Urinary bladder (tissue), 4 donors: ENCODE measurements around the gene MED13L. TPM values are rescaled to one million over a fixed set of nuclear protein-coding genes. Genes with fewer than 3 reads are reported as not detected.
"Not testable (repeated sequence)": the region's sequence is repeated elsewhere in the genome, so short reads cannot be mapped to it uniquely, and the experiment has no call there.

ENCODE experiments used
- DNase-seq: peaks from one replicate; pipeline ENCODE4 v3.0.0-alpha.2; 2015; ENCODE audit errors: extremely low spot score
- H3K27ac ChIP-seq: one replicate; pipeline ENCODE4 v1.5.1; 2013; ENCODE audit warnings: low read depth, mild to moderate bottlenecking, moderate library complexity
- H3K36me3 ChIP-seq: one replicate; pipeline ENCODE4 v1.6.1; 2013; ENCODE audit warnings: mild to moderate bottlenecking, moderate library complexity; ENCODE audit not compliant: insufficient read depth
- H3K4me1 ChIP-seq: one replicate; pipeline ENCODE4 v1.6.1; 2013; ENCODE audit warnings: mild to moderate bottlenecking, moderate library complexity; ENCODE audit not compliant: insufficient read depth
- H3K4me3 ChIP-seq: one replicate; pipeline ENCODE4 v1.5.1; 2013; ENCODE audit warnings: low read depth, low read length
- WGBS: extraction: QIAGEN DNeasy Blood & Tissue Kit; methylation state at CpG from one replicate; pipeline ENCODE4 v1.1.7; 2013; 5-methylcytosine and 5-hydroxymethylcytosine counted together
- polyA plus RNA-seq: library from polyadenylated mRNA; stranded (reverse); fragments of 200-250 nt; gene quantifications from one replicate; pipeline ENCODE4 v1.2.3, GENCODE V29; 2013
- total RNA-seq: library from RNA; depleted of rRNA; stranded (reverse); fragments of >200 nt; gene quantifications from one replicate; pipeline ENCODE4 v1.2.3, GENCODE V29; 2014
- donor health status: healthy with polysubstance abuse.
- donor health status: healthy.

MED13L gene
- total and polyA plus RNA-seq, 2 donors: 41.4 to 273 TPM

DNA sequence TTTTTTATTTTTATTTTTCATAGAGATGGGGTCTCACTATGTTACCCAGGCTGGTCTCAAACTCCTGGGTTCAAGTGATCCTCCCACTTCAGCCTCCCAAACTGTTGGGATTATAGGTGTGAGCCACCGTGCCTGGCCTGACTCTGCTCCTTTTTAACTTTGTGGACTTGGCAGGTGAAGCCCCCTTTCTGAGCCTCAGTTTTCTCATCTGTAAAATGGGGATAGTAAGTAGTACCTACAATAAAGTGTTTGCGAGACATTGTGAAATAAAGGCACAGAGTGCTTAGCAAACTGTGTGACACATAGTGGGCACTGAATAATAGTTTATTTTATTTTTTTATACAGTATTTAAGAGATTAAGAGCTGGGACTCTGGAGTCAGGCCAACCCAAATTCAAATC lies 21.1 kb upstream of the MED13L start:
- no peaks in the 10 kb centered on the region for H3K36me3 ChIP-seq
- H3K27ac ChIP-seq: no peak overlapping the region
- H3K4me1 ChIP-seq: no peaks in the 10 kb centered on the region
- WGBS: 97% methylated on average over 2 of the region's 2 CpGs
- DNase-seq: no peak
- H3K4me3 ChIP-seq: no peak overlapping the region

GRCh38 chr12:116297224-116297834 lies 19.8 kb upstream of the MED13L start:
- DNase-seq: no peak
- Histone ChIP-seq H3K27ac (no peak overlapping the region), H3K4me3 (no peak overlapping the region), H3K36me3 (no peaks in the 10 kb centered on the region), H3K4me1 (no peaks in the 10 kb centered on the region)
- WGBS: 93% methylated on average over 3 of the region's 3 CpGs

GRCh38 chr12:116295327-116296263 lies 18.1 kb upstream of the MED13L start:
- DNase-seq: no peak
- H3K4me3 ChIP-seq: no peak overlapping the region
- no peaks in the 10 kb centered on the region for H3K36me3 ChIP-seq
- H3K4me1 ChIP-seq: no peaks in the 10 kb centered on the region
- no peak overlapping the region for H3K27ac ChIP-seq
- WGBS: 90% methylated on average over 4 of the region's 4 CpGs

- Histone ChIP-seq H3K36me3 (no peaks in the 10 kb centered on the region), H3K4me3 (no peak overlapping the region), H3K27ac (no peak overlapping the region), H3K4me1 (no peaks in the 10 kb centered on the region)
- no peak for DNase-seq
- WGBS: 89% methylated on average over 4 of the region's 4 CpGs
Observed at GRCh38 chr12:116294454-116295165, 17.1 kb upstream of the MED13L start.

- Histone ChIP-seq H3K27ac (no peak overlapping the region), H3K36me3 (no peaks in the 10 kb centered on the region), H3K4me3 (no peak overlapping the region), H3K4me1 (no peaks in the 10 kb centered on the region)
- DNase-seq: no peak
- WGBS: 58% methylated on average over 4 of the region's 4 CpGs
Observed at GRCh38 chr12:116293687-116294453, 16.4 kb upstream of the MED13L start.

DNA sequence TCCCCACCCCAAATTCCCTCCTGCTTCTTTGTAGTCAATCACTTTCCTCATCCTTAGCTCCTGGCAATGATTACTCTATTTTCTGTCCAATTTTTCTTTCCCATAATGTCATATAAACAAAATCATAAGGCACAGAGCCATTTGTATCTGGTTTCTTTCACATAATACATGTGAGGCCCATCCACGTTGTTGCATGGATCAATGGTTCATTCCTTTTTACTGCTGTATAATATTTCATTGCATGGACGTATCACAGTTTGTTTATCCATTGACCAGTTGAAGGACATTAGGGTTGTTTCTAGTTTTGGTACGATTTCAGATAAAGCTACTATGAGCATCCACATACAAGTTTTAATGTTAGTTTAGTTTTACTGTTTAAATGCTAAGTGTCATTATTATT lies 13.7 kb upstream of the MED13L start:
- 73% methylated on average over 3 of the region's 3 CpGs for WGBS
- no peak overlapping the region for H3K4me3 ChIP-seq
- H3K36me3 ChIP-seq: no peaks in the 10 kb centered on the region
- no peak for DNase-seq
- H3K4me1 ChIP-seq: no peaks in the 10 kb centered on the region
- H3K27ac ChIP-seq: no peak overlapping the region

DNA sequence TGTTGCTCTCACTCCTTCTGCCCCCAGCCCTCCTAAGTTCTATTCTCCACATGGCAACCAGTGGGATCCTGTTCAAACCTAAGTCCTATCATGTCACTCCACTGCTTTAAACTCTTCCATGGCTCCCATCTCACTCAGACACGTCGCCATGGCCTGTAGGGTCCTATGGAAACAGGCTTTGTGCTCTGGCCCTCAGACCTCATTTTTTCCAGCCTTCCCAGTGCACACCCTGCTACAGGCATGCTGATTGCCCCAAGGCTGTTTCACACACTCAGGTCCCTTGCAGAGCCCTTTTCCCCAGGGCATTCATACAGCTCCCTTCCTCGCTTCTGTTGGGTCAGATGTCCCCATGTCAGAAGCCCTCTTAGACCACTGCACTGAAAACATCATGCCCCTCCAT lies 11.2 kb upstream of the MED13L start:
- no peak for DNase-seq
- 95% methylated on average over 3 of the region's 3 CpGs for WGBS
- Histone ChIP-seq H3K4me1 (no peaks in the 10 kb centered on the region), H3K4me3 (no peak overlapping the region), H3K27ac (no peak overlapping the region), H3K36me3 (no peaks in the 10 kb centered on the region)

GRCh38 chr12:116287842-116288301 lies 10.4 kb upstream of the MED13L start:
- Histone ChIP-seq H3K27ac (no peak overlapping the region), H3K4me3 (no peak overlapping the region), H3K36me3 (no peaks in the 10 kb centered on the region), H3K4me1 (no peaks in the 10 kb centered on the region)
- DNase-seq: no peak
- WGBS: 87% methylated on average over 3 of the region's 3 CpGs

DNA sequence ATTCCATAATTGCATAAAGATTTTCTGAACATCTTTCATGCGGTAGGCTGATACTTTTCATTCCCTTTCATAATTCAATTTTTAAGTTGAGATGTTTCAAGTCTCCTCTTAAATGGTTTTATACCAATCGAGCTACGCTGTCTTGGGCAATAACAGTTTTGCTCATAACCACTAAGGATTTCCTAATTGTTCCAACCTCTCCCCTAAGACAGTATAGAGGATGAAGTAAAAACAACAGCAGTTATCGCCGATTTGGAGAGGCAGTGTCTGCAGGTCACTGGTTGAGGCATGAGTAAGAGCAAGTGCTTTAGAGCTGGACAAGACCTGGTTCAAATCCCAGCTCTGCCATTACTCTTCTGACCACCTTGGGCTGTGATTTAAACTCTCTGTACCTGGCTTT lies 6.9 kb upstream of the MED13L start:
- DNase-seq: no peak
- 90% methylated on average over 5 of the region's 5 CpGs for WGBS
- H3K27ac ChIP-seq: no peak overlapping the region

DNA sequence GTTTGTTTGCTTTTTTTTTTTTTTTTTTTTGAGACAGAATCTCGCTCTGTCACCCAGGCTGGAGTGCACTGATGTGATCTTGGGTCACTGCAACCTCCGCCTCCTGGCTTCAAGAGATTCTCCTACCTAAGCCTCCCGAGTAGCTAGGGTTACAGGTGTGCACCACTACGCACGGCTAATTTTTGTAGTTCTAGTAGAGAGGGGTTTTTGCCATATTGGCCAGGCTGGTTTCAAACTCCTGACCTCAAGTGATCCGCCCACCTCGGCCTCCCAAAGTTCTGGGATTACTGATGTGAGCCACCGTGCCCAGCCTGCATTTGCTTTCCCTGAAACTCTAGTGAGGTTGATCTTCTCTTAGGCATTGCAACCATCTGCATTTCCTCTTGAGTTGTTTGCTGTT lies 6.4 kb upstream of the MED13L start:
- not testable (repeated sequence) for H3K36me3 ChIP-seq, H3K27ac ChIP-seq, H3K4me1 ChIP-seq, DNase-seq, H3K4me3 ChIP-seq
- 93% methylated on average over 8 of the region's 8 CpGs for WGBS

More for the DNA sequence above, 6.9 kb upstream of the MED13L start:
- Histone ChIP-seq H3K4me3 (no peak overlapping the region), H3K36me3 (no peaks in the 10 kb centered on the region), H3K4me1 (no peaks in the 10 kb centered on the region)

DNA sequence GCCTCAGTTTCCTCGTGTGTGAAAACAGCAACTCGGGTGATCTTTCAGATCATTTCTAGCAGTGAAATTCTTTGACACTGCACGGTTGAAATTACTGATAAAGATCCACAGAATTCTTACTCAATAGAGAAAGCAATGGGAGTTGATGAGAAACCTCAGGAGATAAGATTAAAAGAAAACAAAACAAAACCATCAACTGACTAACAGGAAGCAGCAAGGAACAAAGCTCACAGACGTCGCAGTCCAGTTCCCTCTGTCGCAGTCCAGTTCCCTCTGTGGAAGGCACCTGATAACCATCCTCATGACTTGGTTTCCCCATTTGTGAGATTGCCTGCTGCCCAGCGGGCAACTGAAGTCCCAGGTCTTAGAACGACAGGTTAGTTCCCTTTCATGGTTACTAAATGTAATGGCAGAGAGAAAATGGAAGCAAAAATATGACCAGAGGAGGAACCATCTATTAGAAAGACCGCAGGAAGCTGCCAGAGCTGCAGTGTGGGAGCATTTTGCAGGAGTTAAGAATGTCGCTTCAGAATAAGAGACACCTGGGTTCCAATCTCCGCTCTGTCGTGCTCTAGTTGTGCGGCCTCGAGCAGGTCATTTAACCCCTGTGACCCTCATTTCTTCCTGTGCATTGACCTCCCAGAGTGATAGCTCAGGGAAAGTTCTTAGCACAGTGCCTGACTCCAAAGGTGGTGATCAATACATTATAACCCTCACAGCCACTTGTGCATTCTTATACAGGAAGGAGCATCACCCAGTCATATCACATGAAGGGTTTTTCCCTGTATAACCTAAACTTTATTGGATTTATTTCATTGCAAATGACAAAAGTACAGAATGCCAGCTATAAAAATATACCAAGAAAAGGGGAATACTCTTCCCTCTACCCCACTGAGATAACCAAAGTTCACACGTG lies 5.1 kb upstream of the MED13L start:
- no peak for DNase-seq
- 62% methylated on average over 15 of the region's 15 CpGs for WGBS
- H3K36me3 ChIP-seq: no peaks in the 10 kb centered on the region
- no peak overlapping the region for H3K27ac ChIP-seq
- H3K4me3 ChIP-seq: no peak overlapping the region
- no peaks in the 10 kb centered on the region for H3K4me1 ChIP-seq

DNA sequence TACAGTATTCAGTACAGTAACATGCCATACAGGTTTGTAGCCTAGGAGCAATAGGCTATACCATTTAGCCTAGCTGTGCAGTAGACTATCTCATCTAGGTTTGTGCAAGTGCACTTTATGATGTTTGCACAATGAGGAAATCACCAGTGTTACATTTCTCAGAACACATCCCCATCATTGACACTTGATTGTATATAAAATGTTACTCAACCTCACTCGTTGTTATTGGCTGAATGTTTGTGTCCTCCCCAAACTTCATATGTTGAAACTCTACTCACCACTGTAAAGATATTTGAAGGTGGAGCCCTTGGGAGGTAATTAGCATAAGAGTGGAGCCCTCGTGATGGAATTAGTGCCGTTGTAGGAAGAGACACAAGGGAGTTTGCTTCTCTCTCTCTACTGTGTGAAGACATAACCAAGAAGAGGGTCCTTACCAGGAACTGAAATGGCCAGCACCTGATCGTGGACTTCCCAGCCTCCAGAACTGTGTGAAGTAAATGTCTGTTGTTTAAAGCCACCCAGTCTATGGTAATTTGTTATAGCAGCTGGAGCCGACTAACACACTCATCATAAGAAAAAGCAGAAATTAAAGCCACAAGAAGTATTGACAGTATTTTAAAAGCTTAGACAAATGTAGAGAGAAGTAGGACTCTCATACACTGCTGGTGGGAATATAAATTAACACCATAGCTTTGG lies 3.2 kb upstream of the MED13L start:
- 73% methylated on average over 5 of the region's 5 CpGs for WGBS
- H3K4me3 ChIP-seq: no peak overlapping the region
- no peak for DNase-seq
- no peaks in the 10 kb centered on the region for H3K36me3 ChIP-seq
- no peak overlapping the region for H3K27ac ChIP-seq
- no peaks in the 10 kb centered on the region for H3K4me1 ChIP-seq
